ENCODE data around the gene SMC2. TPM values are rescaled to one million over a fixed set of nuclear protein-coding genes. Genes with fewer than 3 reads are reported as not detected.

The SMC2 gene
- total and polyA plus RNA-seq, 10 of the 15 experiments (the other 5 are each of a cell fraction or from before 2014, with no cell fraction given), result 22.9 to 116 (median 50.0) TPM

- TF ChIP-seq, protein P1, sequence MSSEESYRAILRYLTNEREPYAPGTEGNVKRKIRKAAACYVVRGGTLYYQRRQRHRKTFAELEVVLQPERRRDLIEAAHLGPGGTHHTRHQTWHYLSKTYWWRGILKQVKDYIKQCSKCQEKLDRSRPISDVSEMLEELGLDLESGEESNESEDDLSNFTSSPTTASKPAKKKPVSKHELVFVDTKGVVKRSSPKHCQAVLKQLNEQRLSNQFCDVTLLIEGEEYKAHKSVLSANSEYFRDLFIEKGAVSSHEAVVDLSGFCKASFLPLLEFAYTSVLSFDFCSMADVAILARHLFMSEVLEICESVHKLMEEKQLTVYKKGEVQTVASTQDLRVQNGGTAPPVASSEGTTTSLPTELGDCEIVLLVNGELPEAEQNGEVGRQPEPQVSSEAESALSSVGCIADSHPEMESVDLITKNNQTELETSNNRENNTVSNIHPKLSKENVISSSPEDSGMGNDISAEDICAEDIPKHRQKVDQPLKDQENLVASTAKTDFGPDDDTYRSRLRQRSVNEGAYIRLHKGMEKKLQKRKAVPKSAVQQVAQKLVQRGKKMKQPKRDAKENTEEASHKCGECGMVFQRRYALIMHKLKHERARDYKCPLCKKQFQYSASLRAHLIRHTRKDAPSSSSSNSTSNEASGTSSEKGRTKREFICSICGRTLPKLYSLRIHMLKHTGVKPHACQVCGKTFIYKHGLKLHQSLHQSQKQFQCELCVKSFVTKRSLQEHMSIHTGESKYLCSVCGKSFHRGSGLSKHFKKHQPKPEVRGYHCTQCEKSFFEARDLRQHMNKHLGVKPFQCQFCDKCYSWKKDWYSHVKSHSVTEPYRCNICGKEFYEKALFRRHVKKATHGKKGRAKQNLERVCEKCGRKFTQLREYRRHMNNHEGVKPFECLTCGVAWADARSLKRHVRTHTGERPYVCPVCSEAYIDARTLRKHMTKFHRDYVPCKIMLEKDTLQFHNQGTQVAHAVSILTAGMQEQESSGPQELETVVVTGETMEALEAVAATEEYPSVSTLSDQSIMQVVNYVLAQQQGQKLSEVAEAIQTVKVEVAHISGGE (CRISPR knock-in tag; IDR thresholded peaks at IDR 0.05), result no peak
- TF ChIP-seq GATAD2B (conservative IDR thresholded peaks at IDR 0.05; ENCODE audit: low read depth) (no peak), MYC (IDR thresholded peaks at IDR 0.05; ENCODE audit: insufficient read depth, insufficient read length, insufficient replicate concordance, low read length, severe bottlenecking) (no peak), FOS (IDR thresholded peaks at IDR 0.05; ENCODE audit: borderline replicate concordance, extremely low read depth, insufficient read length) (no peak), RAD21 (IDR thresholded peaks at IDR 0.05; ENCODE audit: insufficient read depth, low read depth, low read length) (no peak), ZNF274 (IDR thresholded peaks at IDR 0.05; ENCODE audit: insufficient read depth, insufficient read length) (no peak), KDM1A (IDR thresholded peaks at IDR 0.05; ENCODE audit: borderline replicate concordance) (no peak)
Measured at GRCh38 chr9:104085525-104085924, 8.6 kb upstream of the SMC2 start (continued).

- DNase-seq (ENCODE audit: low read depth, low spot score) (no peak), FAIRE-seq (no peak), ATAC-seq (no peak)
- POLR2A ChIA-PET, result no interaction called here
- H3K4me2 ChIP-seq (ENCODE audit: control insufficient read depth, insufficient read depth), result no peak overlapping the region
- CTCF ChIA-PET, result no interaction called here
- peaks cover 16% of the 10 kb centered on the region for H3K4me1 ChIP-seq (ENCODE audit: control insufficient read depth, insufficient read depth, low read length)
- H3K36me3 ChIP-seq (ENCODE audit: control insufficient read depth in 2 of 2, insufficient read depth in 2 of 2, low read length in 1 of 2), result no peaks in the 10 kb centered on the region
- H3K79me2 ChIP-seq (ENCODE audit: control insufficient read depth, insufficient read depth, low read length), result peaks cover 4% of the 10 kb centered on the region
- RAD21 ChIA-PET (ENCODE audit: unreplicated experiment), result no interaction called here
- no peaks in the 10 kb centered on the region for H3K27me3 ChIP-seq (replicated peaks in 1 of 2; ENCODE audit: control insufficient read depth in 2 of 2, insufficient read depth in 2 of 2, low read length in 1 of 2)
- H3K27ac ChIP-seq (ENCODE audit: control insufficient read depth, insufficient read depth), result no peak overlapping the region
- WGBS (ENCODE audit: insufficient coverage, insufficient replicate concordance, low lambda C conversion rate, missing lambda C conversion rate), result 67% methylated on average over 3 of the region's 3 CpGs
- no peaks in the 10 kb centered on the region for H4K20me1 ChIP-seq (ENCODE audit: control insufficient read depth, insufficient read depth)
- intact Hi-C loops (cut with micrococcal nuclease; ENCODE audit: unreplicated experiment) (no loop called here), in situ Hi-C loops (cut with MboI) (no loop called here)
- BruUV-seq (replicated peaks), result no TSS peak
- no peak overlapping the region for H2AFZ ChIP-seq (ENCODE audit: control insufficient read depth, low read depth, low read length)
- no peak overlapping the region for H3K9ac ChIP-seq (ENCODE audit: control insufficient read depth, insufficient read depth, low read length)
- H3K9me3 ChIP-seq (replicated peaks; ENCODE audit: control insufficient read depth, insufficient read depth, low read length), result no peaks in the 10 kb centered on the region; the same call in 2 of the 3 replicates
- SMC1A ChIA-PET (ENCODE audit: uncharacterized antibody, unreplicated experiment), result no interaction called here
- no peak overlapping the region for H3K4me3 ChIP-seq
- TF ChIP-seq IRF5 (IDR thresholded peaks at IDR 0.05; ENCODE audit: borderline replicate concordance) (no peak), IKZF2 (IDR thresholded peaks at IDR 0.05) (no peak), NFYB (IDR thresholded peaks at IDR 0.05; ENCODE audit: insufficient read depth, low read depth, low read length) (no peak), ZNF274 (IDR thresholded peaks at IDR 0.05; ENCODE audit: insufficient read depth, insufficient read length) (no peak)
- TF ChIP-seq, protein P2, sequence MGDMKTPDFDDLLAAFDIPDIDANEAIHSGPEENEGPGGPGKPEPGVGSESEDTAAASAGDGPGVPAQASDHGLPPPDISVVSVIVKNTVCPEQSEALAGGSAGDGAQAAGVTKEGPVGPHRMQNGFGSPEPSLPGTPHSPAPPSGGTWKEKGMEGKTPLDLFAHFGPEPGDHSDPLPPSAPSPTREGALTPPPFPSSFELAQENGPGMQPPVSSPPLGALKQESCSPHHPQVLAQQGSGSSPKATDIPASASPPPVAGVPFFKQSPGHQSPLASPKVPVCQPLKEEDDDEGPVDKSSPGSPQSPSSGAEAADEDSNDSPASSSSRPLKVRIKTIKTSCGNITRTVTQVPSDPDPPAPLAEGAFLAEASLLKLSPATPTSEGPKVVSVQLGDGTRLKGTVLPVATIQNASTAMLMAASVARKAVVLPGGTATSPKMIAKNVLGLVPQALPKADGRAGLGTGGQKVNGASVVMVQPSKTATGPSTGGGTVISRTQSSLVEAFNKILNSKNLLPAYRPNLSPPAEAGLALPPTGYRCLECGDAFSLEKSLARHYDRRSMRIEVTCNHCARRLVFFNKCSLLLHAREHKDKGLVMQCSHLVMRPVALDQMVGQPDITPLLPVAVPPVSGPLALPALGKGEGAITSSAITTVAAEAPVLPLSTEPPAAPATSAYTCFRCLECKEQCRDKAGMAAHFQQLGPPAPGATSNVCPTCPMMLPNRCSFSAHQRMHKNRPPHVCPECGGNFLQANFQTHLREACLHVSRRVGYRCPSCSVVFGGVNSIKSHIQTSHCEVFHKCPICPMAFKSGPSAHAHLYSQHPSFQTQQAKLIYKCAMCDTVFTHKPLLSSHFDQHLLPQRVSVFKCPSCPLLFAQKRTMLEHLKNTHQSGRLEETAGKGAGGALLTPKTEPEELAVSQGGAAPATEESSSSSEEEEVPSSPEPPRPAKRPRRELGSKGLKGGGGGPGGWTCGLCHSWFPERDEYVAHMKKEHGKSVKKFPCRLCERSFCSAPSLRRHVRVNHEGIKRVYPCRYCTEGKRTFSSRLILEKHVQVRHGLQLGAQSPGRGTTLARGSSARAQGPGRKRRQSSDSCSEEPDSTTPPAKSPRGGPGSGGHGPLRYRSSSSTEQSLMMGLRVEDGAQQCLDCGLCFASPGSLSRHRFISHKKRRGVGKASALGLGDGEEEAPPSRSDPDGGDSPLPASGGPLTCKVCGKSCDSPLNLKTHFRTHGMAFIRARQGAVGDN (IDR thresholded peaks at IDR 0.05), result no peak
- TF ChIP-seq, protein P3, sequence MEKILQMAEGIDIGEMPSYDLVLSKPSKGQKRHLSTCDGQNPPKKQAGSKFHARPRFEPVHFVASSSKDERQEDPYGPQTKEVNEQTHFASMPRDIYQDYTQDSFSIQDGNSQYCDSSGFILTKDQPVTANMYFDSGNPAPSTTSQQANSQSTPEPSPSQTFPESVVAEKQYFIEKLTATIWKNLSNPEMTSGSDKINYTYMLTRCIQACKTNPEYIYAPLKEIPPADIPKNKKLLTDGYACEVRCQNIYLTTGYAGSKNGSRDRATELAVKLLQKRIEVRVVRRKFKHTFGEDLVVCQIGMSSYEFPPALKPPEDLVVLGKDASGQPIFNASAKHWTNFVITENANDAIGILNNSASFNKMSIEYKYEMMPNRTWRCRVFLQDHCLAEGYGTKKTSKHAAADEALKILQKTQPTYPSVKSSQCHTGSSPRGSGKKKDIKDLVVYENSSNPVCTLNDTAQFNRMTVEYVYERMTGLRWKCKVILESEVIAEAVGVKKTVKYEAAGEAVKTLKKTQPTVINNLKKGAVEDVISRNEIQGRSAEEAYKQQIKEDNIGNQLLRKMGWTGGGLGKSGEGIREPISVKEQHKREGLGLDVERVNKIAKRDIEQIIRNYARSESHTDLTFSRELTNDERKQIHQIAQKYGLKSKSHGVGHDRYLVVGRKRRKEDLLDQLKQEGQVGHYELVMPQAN (conservative IDR thresholded peaks at IDR 0.05), result no peak
Measured at GRCh38 chr9:104087894-104088293, 6.2 kb upstream of the SMC2 start.

All from GM12878 (cell line).